Left lobe of liver (tissue), 2 donors: ENCODE measurements around the gene TSEN54. TPM values are rescaled to one million over a fixed set of nuclear protein-coding genes. Genes with fewer than 3 reads are reported as not detected.
A peak's percentile ranks its signal among the peaks of the same experiment; 100 is the strongest.

Experiments used
- ATAC-seq: fragments of 200-7000 bp; cut with Tn5 transposase; one replicate; pipeline ENCODE4 v1.9.1; 2020; ENCODE audit warnings: mild to moderate bottlenecking, moderate library complexity
- DNase-seq: peaks from one replicate; pipeline ENCODE4 v3.0.0-alpha.2; 2020; ENCODE audit warnings: low spot score
- total RNA-seq: library from RNA; stranded (reverse); gene quantifications from one replicate; pipeline ENCODE4 v1.2.1, GENCODE V29; 2021
- donor health status: DM: no; HTN: no; CAD: no; lungs with moderate emphysema.
- donor health status: DM: no; HTN: yes; CAD: no.

The TSEN54 gene
- total RNA-seq, 1 donor from 2014 or later = 15.9 TPM

DNA sequence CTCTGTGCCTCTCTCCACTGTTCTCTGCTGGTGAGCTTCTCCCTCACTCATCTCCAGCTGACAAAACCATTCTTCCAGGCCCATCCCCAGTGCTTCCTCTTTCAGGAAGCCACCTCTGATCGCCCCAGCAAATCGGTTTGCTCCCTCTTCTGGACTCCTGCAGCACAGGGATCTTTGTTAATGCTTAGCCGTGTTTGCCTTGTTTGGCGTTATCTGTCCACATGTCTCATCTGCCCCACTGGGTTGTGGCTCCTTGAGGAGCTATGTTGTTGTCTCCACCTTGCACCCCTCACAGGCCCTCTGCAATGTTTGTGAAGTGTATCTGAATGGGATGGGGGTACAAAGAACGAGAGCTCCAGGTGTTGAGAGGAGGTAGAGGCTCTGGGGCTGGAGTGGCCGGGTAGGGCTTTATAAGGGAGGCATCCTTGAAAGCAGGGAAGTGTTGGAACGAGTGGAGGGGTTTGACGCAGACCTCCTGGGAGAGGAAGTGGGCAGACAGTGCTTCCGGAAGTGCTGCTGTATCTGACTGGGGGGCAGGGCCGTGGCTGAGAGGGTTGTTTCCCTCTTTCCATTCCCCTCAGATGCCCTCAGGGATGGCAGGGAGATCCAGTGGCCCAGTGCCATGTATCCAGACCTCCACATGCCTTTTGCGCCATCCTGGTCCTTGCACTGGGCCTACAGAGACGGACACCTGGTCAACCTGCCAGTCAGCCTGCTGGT lies 28.8 kb upstream of the TSEN54 start:
- DNase-seq (no peak), ATAC-seq (peak; percentile 23)

DNA sequence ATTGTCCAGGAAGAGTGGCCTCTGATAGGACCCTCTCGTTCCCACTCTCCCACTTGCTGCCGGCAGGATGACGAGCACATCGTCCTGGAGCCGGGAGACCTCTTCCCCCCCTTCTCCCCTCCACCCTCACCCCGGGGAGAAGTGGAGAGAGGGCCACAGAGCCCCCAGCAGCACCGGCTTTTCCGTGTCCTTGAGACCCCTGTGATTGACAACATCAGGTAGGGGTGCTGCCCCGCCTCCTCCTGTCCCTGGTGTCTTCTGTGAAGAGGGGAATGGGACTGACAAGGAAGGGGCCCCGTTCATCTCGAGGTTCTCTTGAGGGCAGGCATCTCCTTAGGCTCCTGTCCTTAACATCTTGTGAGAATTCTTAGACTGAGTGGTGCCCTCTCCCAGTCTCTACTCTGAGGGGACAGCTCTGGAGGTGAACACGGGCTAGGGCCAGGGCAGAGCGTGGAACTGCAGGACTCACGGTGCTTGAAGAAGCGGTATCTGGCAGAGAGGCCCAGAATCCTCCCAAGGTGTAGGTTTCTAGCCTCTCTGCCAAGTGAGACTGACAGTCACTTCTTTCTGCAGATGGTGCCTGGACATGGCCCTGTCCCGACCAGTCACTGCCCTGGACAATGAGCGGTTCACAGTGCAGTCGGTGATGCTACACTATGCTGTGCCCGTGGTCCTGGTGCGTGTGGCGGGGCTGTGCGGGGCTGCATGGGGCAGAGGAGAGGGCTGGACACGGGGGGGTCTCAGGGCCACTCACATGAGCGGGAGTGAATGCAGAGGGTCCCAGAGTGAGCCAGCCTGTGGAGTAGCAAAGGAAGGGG lies 27.4 kb upstream of the TSEN54 start:
- DNase-seq = no peak
- no peak for ATAC-seq

DNA sequence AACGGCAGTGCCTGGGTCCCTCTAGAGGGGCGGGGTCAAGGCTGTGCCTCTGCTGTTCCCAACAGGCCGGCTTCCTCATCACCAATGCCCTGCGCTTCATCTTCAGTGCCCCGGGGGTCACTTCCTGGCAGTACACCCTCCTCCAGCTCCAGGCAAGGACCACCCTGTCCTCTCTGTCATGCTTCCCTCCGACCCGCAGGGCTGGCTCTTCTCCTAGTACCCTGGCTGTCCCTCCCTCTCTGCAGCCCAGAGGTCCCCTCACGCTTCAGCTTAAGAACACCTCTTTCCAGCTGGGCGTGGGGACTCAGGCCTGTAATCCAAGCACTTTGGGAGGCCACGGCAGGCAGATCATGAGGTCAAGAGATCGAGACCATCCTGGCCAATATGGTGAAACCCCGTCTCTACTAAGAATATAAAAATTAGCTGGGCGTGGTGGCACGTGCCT lies 26.8 kb upstream of the TSEN54 start:
- ATAC-seq (no peak), DNase-seq (no peak)

DNA sequence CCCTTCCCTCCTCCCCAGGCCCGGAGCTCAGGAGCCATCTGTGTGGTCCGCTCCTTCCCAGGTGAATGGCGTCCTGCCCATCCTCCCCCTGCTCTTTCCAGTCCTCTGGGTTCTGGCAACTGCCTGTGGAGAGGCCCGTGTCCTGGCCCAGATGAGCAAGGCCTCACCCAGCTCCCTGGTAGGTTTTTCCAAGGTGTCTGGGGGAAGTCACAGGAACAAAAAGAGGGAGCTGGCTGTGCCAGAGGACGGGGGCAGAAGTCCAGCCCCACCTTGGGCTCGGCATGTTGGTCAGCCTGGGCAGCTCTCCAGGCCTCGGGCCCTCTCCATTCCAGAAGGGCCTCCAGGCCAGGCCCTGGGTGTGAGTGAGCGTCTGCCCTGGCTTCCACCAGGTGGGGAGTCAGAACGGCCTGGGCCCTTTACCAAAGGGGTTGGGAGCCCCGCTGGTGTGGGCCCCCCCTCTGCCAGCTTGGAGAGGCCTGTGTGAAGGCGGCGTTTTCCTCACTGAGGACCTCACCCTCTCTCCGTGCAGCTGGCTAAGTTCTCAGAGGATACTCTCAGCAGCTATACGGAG lies 26.1 kb upstream of the TSEN54 start:
- DNase-seq (no peak), ATAC-seq (peak; percentile 75)

DNA sequence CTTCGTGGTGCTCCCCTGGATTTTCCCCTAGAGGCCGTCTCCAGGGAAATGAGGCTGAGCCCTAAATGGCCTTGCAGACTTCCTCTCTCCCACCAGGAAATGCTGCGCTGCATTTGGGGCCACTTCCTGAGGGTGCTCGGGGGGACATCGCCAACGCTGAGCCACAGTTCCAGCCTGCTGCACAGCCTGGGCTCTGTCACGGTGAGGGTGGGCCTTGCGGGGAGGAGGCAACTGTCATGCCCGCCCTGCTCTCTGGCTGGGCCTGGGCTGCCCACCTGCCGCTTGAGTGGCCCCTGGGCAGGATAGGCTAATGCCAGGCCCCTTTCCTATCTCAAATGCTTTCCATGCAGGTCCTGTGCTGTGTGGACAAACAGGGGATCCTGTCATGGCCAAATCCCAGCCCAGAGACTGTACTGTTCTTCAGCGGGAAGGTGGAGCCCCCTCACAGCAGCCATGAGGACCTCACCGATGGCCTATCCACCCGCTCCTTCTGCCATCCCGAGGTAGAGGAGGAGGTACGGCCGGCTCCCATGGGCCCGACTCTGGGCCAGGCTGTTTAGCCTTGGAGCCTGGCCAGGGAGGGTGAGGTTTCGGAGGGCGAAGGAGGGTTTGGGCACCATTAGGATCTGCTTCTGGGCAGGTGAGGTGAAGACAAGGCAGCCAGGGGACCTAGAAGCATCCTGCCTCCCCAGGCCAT lies 25.2 kb upstream of the TSEN54 start:
- no peak for DNase-seq
- ATAC-seq = no peak

DNA sequence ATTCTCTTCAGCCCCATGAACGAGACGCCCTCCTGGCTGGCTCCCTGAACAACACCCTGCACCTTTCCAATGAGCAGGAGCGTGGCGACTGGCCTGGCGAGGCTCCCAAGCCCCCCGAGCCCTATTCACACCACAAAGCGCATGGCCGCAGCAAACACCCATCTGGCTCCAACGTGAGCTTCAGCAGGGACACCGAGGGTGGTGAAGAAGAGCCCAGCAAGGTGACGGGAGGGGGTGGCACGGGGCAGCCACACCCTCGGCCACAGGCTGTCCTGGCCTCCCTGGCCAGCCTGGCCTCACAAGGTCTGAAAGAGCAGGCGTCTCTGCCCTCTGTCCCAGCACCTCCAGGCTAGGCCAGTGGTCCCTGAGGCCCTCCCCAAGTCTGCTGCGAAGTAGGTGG lies 24.6 kb upstream of the TSEN54 start:
- DNase-seq = no peak
- ATAC-seq = no peak

DNA sequence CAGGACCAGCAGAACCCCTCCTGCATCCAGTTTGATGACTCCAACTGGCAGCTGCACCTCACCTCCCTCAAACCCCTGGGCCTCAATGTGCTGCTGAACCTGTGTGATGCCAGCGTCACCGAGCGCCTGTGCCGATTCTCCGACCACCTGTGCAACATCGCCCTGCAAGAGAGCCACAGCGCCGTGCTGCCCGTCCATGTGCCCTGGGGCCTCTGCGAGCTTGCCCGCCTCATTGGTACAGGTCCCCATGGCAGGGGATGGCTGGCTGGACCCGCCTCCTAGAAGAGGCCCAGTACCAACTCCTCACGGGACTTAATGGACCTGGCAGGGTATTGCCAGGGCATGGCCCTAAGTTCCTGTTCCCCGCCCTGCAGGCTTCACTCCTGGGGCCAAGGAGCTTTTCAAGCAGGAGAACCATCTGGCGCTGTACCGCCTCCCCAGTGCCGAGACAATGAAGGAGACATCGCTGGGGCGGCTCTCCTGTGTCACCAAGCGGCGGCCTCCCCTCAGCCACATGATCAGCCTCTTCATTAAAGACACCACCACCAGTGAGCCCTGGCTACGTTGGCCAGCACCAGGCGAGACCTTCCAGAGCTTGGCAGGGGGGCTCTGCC lies 23.7 kb upstream of the TSEN54 start:
- no peak for ATAC-seq
- no peak for DNase-seq

DNA sequence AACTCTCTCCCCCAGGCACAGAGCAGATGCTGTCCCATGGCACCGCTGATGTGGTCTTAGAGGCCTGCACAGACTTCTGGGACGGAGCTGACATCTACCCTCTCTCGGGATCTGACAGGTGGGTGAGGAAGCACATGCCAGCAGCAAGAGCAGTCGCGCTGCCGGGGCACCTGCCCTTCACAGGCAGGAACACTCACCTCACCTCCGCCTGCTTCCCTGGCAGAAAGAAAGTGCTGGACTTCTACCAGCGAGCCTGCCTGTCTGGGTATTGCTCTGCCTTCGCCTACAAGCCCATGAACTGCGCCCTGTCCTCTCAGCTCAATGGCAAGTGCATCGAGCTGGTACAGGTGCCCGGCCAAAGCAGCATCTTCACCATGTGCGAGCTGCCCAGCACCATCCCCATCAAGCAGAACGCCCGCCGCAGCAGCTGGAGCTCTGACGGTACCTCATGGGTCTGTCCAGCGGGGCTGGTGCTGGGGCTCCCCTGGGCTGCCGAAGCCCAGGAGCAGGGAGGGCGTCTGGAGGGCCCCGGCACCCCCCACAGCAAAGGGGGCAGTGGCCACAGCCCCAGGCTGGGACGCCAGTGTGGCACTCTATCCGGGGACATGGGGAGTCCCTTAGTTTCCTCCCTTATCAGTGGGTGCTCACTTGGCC lies 22.7 kb upstream of the TSEN54 start:
- no peak for DNase-seq
- no peak for ATAC-seq

DNA sequence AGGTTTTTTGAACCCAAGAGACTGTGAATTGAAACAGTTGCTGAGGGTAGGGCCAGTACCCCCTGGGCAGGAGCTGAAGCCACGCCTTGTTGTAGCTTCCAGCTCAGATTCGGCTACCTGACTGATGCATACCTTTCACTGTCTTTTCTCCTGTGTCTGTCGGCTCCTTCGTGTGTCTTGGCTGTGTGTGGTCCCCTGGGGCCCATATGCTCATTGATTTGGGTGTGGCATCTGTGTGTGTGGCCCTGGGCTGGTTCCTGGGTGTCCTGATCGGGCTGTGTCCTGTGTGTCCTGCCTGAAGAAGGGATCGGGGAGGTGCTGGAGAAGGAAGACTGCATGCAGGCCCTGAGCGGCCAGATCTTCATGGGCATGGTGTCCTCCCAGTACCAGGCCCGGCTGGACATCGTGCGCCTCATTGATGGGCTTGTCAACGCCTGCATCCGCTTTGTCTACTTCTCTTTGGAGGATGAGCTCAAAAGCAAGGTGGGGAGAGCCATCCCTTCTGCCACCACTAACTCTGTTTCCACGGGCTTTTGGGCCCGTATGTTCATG lies 21.9 kb upstream of the TSEN54 start:
- ATAC-seq (no peak), DNase-seq (no peak)

DNA sequence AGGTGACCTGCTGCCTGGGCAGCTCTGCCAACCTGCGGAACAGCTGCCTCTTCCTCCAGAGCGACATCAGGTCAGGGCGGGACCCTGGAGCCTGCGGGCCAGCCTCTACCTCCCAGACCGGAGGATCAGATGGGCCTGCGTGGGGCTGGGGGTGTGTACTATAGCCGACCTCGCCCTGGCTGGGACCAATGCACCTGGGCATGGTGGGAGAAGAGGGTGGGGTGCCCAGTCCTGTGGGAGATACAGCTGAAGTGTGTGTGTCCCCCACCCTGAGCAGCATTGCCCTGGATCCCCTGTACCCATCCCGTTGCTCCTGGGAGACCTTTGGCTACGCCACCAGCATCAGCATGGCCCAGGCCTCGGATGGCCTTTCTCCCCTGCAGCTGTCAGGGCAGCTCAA lies 20.3 kb upstream of the TSEN54 start:
- ATAC-seq = no peak
- no peak for DNase-seq

DNA sequence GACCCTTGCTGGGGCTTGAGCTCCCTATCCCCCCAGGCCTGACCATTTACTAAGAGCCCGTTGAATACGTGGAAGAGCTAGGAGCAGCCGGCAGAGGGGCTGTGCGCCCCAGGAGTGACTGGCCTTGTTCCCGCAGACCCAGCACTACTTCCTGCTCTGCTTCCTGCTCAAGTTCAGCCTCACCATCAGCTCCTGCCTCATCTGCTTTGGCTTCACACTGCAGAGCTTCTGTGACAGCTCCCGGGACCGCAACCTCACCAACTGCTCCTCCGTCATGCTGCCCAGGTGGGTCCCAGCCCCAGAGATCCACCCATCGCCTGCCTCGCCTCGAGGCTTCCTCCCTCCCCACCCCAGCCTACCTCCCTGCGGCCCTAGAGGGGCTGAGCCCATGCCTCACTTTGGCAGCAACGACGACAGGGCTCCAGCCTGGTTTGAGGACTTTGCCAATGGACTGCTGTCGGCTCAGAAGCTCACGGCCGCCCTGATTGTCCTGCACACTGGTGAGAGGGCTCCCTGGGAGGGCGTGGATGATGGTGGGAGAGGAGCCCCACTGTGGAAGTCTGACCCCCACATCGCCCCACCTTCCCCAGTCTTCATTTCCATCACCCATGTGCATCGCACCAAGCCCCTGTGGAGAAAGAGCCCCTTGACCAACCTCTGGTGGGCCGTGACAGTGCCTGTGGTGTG lies 18.1 kb upstream of the TSEN54 start:
- ATAC-seq = peak; percentile 3
- no peak for DNase-seq

DNA sequence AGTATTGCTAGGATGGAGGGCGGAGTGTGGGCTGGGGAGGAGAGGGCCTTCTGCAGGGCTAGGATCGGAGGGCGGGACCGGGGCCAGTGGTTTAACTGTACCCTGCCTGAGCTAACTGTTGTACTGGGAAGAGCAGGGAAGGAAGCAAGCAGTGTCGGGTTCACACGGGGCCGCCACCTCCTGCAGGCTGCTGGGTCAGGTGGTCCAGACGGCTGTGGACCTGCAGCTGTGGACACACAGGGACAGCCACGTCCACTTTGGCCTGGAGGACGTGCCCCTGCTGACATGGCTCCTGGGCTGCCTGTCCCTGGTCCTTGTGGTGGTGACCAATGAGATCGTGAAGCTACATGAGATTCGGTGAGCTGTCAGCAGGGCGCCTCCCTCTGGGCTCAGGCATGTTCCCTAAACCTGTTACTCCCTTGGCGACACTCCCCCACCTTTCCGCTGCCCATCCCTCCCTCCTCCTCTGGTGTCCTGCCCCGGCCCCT lies 17.6 kb upstream of the TSEN54 start:
- peak; percentile 36 for ATAC-seq
- DNase-seq = no peak

DNA sequence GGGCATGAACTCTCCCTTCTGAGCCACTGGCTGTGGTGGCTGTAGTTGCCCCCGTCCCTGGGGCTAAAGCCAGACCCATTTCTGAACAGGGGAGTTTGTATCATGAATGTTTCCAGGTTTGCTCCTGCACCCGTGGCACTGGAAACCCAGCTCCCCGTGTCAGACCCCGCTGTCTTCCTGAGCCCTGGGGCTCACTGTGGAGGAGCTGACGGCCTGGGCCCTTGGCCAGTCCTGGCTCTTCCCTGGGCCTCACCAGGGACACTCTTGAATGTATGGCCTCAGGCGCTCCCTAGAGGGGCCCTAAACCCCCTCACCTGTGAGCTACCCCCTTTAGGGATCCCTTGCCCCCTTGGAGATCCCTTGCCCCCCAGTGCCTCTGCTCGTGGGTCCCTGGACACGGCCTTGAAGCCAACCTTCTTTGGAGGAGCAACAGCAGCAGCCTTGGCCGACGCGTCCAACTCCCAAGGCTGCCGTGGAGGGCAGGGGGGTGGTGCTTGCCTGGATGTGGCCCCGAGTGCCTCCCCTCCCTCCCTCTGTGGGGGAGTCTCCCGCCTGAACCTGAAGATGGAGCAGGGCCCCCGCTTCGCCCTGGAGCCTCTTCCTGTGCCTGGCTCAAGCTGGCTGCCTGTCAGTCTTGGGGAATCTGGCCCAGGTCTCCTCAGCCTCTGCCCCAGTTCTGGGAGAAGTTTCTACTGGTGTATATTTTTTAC lies 16.9 kb upstream of the TSEN54 start:
- ATAC-seq (peak; percentile 2), DNase-seq (no peak)

DNA sequence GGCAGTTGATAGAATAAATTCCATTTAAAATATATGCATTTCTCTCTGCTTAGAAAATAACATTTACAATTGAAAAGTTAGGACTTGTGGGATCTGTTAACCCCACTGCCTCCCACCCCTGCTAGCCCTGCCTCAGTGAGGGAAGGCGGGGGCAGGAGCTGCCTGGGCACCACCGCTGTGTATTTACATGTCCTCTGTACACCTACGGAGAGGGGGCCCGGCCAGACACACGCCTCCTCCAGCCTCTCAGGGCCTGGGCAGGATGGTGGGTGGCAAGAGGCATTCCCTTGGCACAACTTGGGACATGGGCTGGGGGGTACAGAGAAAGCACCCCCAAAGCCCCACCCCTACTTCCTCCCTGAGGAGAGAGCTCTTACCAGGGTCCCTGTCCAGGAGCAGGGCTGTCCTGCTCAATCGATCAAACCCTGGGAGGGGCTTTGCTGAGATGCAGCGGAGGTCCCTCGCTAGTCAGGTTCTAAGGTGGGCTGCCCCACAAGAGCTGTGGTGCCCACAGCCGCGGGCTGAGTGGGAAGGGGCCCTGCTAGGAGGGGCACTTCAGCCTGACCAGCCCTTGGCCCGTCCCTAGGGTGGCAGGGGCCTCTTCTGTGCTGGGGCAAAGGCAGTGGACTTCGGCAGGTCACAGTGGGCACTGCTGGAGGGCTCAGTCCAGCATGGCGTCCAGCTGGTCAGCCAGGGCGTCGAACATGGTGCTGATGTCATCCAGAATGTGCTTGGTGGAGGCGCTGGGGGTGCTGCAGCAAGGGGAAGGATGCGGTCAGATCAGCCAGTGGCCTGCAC lies 15.7 kb upstream of the TSEN54 start:
- no peak for ATAC-seq
- no peak for DNase-seq

DNA sequence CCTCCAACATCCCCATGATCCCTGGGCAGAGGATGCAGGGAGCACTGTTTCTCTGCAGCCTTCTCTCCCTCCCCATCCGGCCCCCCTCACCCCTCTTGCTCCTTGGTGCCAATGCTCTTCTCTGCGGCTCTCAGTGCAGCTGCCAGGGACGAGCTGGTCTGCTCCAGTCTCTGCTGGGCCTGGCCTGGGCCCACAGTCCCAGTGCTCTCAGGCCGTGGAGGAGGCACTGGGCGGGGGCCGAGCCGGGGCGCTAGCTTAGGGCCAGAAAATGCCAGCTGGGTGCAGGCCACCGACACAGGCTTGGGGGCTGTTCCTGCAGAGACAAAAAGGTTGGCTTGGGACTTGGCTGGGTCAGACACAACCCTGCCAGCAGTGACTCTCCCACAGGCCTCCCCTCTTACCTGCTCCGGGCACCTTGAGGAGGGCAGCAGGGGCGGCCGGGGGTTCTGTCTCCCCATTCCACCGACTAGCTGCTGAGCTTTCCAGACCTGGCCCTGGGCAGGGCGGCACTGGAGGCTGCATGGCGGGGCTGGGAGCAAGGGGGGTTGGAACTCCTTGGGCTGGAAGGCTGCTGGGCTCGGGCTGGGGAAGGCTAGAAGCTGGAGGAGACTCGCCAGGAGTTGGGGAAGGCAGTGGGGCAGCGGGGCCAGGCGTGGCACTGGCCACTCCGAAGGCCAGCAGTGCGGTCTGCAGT lies 14.8 kb upstream of the TSEN54 start:
- DNase-seq (no peak), ATAC-seq (no peak)

DNA sequence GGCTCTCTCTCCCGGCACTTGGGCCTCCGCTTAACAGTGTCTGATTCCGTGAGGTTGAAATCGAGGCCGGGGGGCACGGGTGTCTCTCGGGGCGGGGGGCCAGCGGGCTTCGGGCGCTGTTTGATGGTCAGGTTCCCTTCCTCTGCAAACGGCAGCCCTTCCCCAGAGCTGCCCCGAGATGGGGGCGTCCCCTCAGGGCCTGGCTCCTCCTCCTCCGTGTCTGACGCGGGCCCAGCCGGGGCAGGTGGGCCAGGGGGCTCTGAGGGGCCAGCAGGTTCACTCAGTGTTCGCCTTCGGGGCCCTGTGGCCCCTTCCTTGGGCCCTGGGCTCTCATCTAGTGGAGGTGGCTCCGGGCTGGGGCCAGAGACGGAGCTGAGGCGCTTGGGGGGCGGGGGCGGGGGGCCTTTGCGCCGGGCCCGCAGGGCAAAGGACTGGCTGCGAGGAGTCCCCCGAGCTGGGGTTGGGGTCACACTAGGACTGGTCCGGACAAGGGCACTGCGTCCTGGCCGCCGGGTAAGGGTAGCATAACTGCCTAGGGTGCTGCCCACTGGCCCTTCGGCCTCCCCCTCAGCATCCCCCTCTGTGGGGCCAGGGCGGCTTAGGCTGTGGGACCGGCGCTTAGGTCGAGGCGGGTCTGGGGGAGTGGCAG lies 14.1 kb upstream of the TSEN54 start:
- DNase-seq = no peak

More for the DNA sequence above, 14.1 kb upstream of the TSEN54 start:
- ATAC-seq = no peak
